Neural progenitor cell (in vitro differentiated cells): ENCODE measurements around the gene TRHDE.

Experiments used
- CTCF ChIP-seq: fragments of 200-600 bp; sonication (generic); IDR thresholded peaks from 2 replicates; pipeline ENCODE4 v1.5.1; 2017; ENCODE audit warnings: antibody characterized with exemption, mild to moderate bottlenecking
- EZH2 ChIP-seq: fragments of 200-600 bp; sonication (generic); IDR thresholded peaks from 2 replicates; pipeline ENCODE4 v1.6.1; 2017; ENCODE audit warnings: antibody characterized with exemption, mild to moderate bottlenecking, moderate library complexity
- EZH2phosphoT487 ChIP-seq: fragments of 200-600 bp; sonication (generic); IDR thresholded peaks from 2 replicates; pipeline ENCODE4 v1.6.1; 2017; ENCODE audit warnings: antibody characterized with exemption

- TF ChIP-seq CTCF (no peak), EZH2phosphoT487 (no peak), EZH2 (no peak)
Observed at GRCh38 chr12:72307229-72307628, 35.1 kb downstream of the TRHDE start.
